Mesenteric fat pad (tissue), 1 donor: Measurements from ENCODE around the gene RAP2C. TPM values are rescaled to one million over a fixed set of nuclear protein-coding genes. Genes with fewer than 3 reads are reported as not detected.
"Not testable (repeated sequence)": the region's sequence is repeated elsewhere in the genome, so short reads cannot be mapped to it uniquely, and the experiment has no call there.

Experiments
- DNase-seq: peaks from one replicate; pipeline ENCODE4 v3.0.0-alpha.2; 2020; ENCODE audit warnings: low spot score
- total RNA-seq: library from RNA; stranded (reverse); fragmentation: NEBNext Ultra II Directional; extraction: Animal tissue kit (Norgen Biotek cat#: 25700); gene quantifications from one replicate; pipeline ENCODE4 v1.2.1, GENCODE V29; 2021
- donor health status: DM: yes; HTN: yes; CAD: no.

Gene RAP2C
- total RNA-seq, 1 donor from 2014 or later = 25.7 TPM

GRCh38 chrX:132200976-132201375 is 18.3 kb downstream of the RAP2C start:
- no peak for DNase-seq

- no peak for DNase-seq
These were observed 19.3 kb downstream of the RAP2C start for GRCh38 chrX:132199941-132200340.

GRCh38 chrX:132193872-132194574 is 25.2 kb downstream of the RAP2C start:
- no peak for DNase-seq

- DNase-seq = no peak
These were observed 27.3 kb downstream of the RAP2C start for GRCh38 chrX:132191938-132192337.

GRCh38 chrX:132188175-132188574 is 31.1 kb downstream of the RAP2C start:
- DNase-seq = no peak

- DNase-seq = no peak
These were observed 31.8 kb downstream of the RAP2C start for GRCh38 chrX:132187451-132187850.

GRCh38 chrX:132184871-132185270 is 34.4 kb downstream of the RAP2C start:
- no peak for DNase-seq

- no peak for DNase-seq
These were observed 37.9 kb downstream of the RAP2C start for GRCh38 chrX:132181364-132181763.

GRCh38 chrX:132180929-132181328 is 38.3 kb downstream of the RAP2C start:
- DNase-seq = no peak

GRCh38 chrX:132173647-132174046 is 45.6 kb downstream of the RAP2C start:
- no peak for DNase-seq

- DNase-seq = no peak
These were observed 47.4 kb downstream of the RAP2C start for GRCh38 chrX:132171881-132172280.

GRCh38 chrX:132171478-132171877 is 47.8 kb downstream of the RAP2C start:
- no peak for DNase-seq

GRCh38 chrX:132169554-132169953 is 49.7 kb downstream of the RAP2C start:
- DNase-seq = no peak

GRCh38 chrX:132165651-132166050 is 53.6 kb downstream of the RAP2C start:
- DNase-seq = no peak

- no peak for DNase-seq
These were observed 54.2 kb downstream of the RAP2C start for GRCh38 chrX:132165005-132165404.

GRCh38 chrX:132163094-132163493 is 56.2 kb downstream of the RAP2C start:
- DNase-seq = not testable (repeated sequence)

GRCh38 chrX:132153166-132153565 is 66.1 kb downstream of the RAP2C start:
- DNase-seq = no peak

Other genes with a start within 250 kb of the RAP2C start
- gene STK26, start 196.1 kb downstream of the RAP2C start, total RNA-seq = 2.1 TPM
- gene FRMD7, start 91.4 kb downstream of the RAP2C start, total RNA-seq = not detected